KMS-11 (cell line): Measurements from ENCODE around the gene CFAP45.

Experiments used
- H2AFZ ChIP-seq: fragments of 200-600 bp; sonication (generic); 2 replicates; pipeline ENCODE4 v1.6.1; 2016; ENCODE audit warnings: antibody characterized with exemption, mixed run types, low read depth
- H3K27ac ChIP-seq: fragments of 200-600 bp; sonication (generic); 2 replicates; pipeline ENCODE4 v1.6.1; 2016; ENCODE audit warnings: mild to moderate bottlenecking, mixed run types
- H3K27me3 ChIP-seq: fragments of 200-600 bp; sonication (generic); 2 replicates; pipeline ENCODE4 v1.6.1; 2017; ENCODE audit warnings: mild to moderate bottlenecking, low read depth, mixed run types, moderate library complexity; ENCODE audit not compliant: insufficient read depth
- H3K36me3 ChIP-seq: fragments of 200-600 bp; sonication (generic); 2 replicates; pipeline ENCODE4 v1.6.1; 2017; ENCODE audit warnings: mild to moderate bottlenecking, mixed run types; ENCODE audit not compliant: insufficient read depth
- H3K4me1 ChIP-seq: fragments of 200-600 bp; sonication (generic); 2 replicates; pipeline ENCODE4 v1.6.1; 2016; ENCODE audit warnings: mild to moderate bottlenecking, low read depth, mixed run types; ENCODE audit not compliant: poor library complexity, severe bottlenecking
- H3K4me2 ChIP-seq: fragments of 200-600 bp; sonication (generic); 2 replicates; pipeline ENCODE4 v1.7.0; 2016; ENCODE audit warnings: mild to moderate bottlenecking, mixed run types
- H3K4me3 ChIP-seq: fragments of 200-600 bp; sonication (generic); IDR thresholded peaks from 2 replicates; pipeline ENCODE4 v1.6.1; 2017; ENCODE audit warnings: low read depth, low read length, mixed read lengths; ENCODE audit not compliant: insufficient read depth
- H3K79me2 ChIP-seq: fragments of 200-600 bp; sonication (generic); 2 replicates; pipeline ENCODE4 v1.6.1; 2016; ENCODE audit warnings: low read depth, mixed run types; ENCODE audit not compliant: insufficient read depth
- H3K9ac ChIP-seq: fragments of 200-600 bp; sonication (generic); 2 replicates; pipeline ENCODE4 v1.6.1; 2016; ENCODE audit warnings: mild to moderate bottlenecking, mixed run types
- H4K20me1 ChIP-seq: fragments of 200-600 bp; sonication (generic); 2 replicates; pipeline ENCODE4 v1.6.1; 2016; ENCODE audit warnings: mild to moderate bottlenecking, mixed run types; ENCODE audit not compliant: insufficient read depth
- CTCF ChIP-seq: fragments of 200-600 bp; sonication (generic); conservative IDR thresholded peaks from 2 replicates; pipeline ENCODE4 v1.6.1; 2017; ENCODE audit warnings: low read depth, mild to moderate bottlenecking, antibody characterized with exemption, low read length, moderate library complexity, mixed read lengths

Gene CFAP45

GRCh38 chr1:159849626-159850366, 50.2 kb downstream of the CFAP45 start:
- Histone ChIP-seq H3K27me3 (no peaks in the 10 kb centered on the region), H4K20me1 (no peaks in the 10 kb centered on the region), H3K4me2 (no peak overlapping the region), H3K36me3 (no peaks in the 10 kb centered on the region), H3K27ac (no peak overlapping the region), H3K4me1 (peaks cover 15% of the 10 kb centered on the region), H2AFZ (no peak overlapping the region), H3K9ac (no peak overlapping the region), H3K79me2 (no peaks in the 10 kb centered on the region), H3K4me3 (no peak overlapping the region)
- no peak for TF ChIP-seq CTCF

- TF ChIP-seq CTCF = no peak
- H3K4me2 ChIP-seq = no peak overlapping the region
Measured at GRCh38 chr1:159848326-159848725, 51.6 kb downstream of the CFAP45 start.

GRCh38 chr1:159847231-159847630, 52.7 kb downstream of the CFAP45 start:
- Histone ChIP-seq H3K4me3 (no peak overlapping the region), H4K20me1 (no peaks in the 10 kb centered on the region), H3K27me3 (no peaks in the 10 kb centered on the region; the same call in 1 of the 2 replicates), H3K4me1 (peaks cover 2% of the 10 kb centered on the region), H3K9ac (no peak overlapping the region), H3K36me3 (no peaks in the 10 kb centered on the region), H2AFZ (no peak overlapping the region), H3K79me2 (no peaks in the 10 kb centered on the region), H3K27ac (no peak overlapping the region), H3K4me2 (no peak overlapping the region)
- no peak for TF ChIP-seq CTCF

More at GRCh38 chr1:159848326-159848725, 51.6 kb downstream of the CFAP45 start:
- Histone ChIP-seq H3K4me1 (peaks cover 10% of the 10 kb centered on the region), H3K9ac (no peak overlapping the region), H4K20me1 (no peaks in the 10 kb centered on the region), H3K79me2 (no peaks in the 10 kb centered on the region), H2AFZ (no peak overlapping the region), H3K27ac (no peak overlapping the region), H3K27me3 (no peaks in the 10 kb centered on the region; the same call in 1 of the 2 replicates), H3K4me3 (no peak overlapping the region), H3K36me3 (no peaks in the 10 kb centered on the region)

GRCh38 chr1:159845751-159846629, 54.0 kb downstream of the CFAP45 start:
- no peaks in the 10 kb centered on the region; the same call in 1 of the 2 replicates for H3K27me3 ChIP-seq
- no peak overlapping the region for H3K27ac ChIP-seq
- H3K79me2 ChIP-seq = no peaks in the 10 kb centered on the region
- H2AFZ ChIP-seq = no peak overlapping the region
- H3K4me1 ChIP-seq = no peaks in the 10 kb centered on the region
- no peak for TF ChIP-seq CTCF
- no peak overlapping the region for H3K4me2 ChIP-seq
- H3K4me3 ChIP-seq = no peak overlapping the region
- no peak overlapping the region for H3K9ac ChIP-seq
- H4K20me1 ChIP-seq = no peaks in the 10 kb centered on the region
- H3K36me3 ChIP-seq = no peaks in the 10 kb centered on the region
